Parathyroid adenoma (tissue), 2 donors: Measurements from ENCODE around the gene LIMS1.

Source experiments
- H2AFZ ChIP-seq: fragments of 300-600 bp; sonication (generic); one replicate; pipeline ENCODE4 v1.7.0; 2017; ENCODE audit warnings: antibody characterized with exemption, mild to moderate bottlenecking
- H3K27ac ChIP-seq: fragments of 300-600 bp; sonication (generic); one replicate; pipeline ENCODE4 v1.7.0; 2017
- H3K27me3 ChIP-seq: fragments of 300-600 bp; sonication (generic); one replicate; pipeline ENCODE4 v1.7.0; 2017; ENCODE audit warnings: low read length; ENCODE audit not compliant: control insufficient read depth, insufficient read depth
- H3K36me3 ChIP-seq: fragments of 300-600 bp; sonication (generic); one replicate; pipeline ENCODE4 v1.7.0; 2017; ENCODE audit warnings: low read length; ENCODE audit not compliant: control insufficient read depth, insufficient read depth
- H3K4me1 ChIP-seq: fragments of 300-600 bp; sonication (generic); one replicate; pipeline ENCODE4 v1.7.0; 2017; ENCODE audit warnings: control low read depth
- H3K4me2 ChIP-seq: fragments of 300-600 bp; sonication (generic); one replicate; pipeline ENCODE4 v1.7.0; 2017; ENCODE audit warnings: low read length
- H3K4me3 ChIP-seq: fragments of 300-600 bp; sonication (generic); one replicate; pipeline ENCODE4 v1.7.0; 2017; ENCODE audit warnings: low read depth, low read length
- H3K79me2 ChIP-seq: fragments of 300-600 bp; sonication (generic); one replicate; pipeline ENCODE4 v1.7.0; 2017; ENCODE audit warnings: control low read depth
- H3K9ac ChIP-seq: fragments of 300-600 bp; sonication (generic); one replicate; pipeline ENCODE4 v1.7.0; 2017; ENCODE audit warnings: mild to moderate bottlenecking
- H3K9me3 ChIP-seq: fragments of 300-600 bp; sonication (generic); one replicate; pipeline ENCODE4 v1.7.0; 2017; ENCODE audit warnings: low read length; ENCODE audit not compliant: control insufficient read depth
- CTCF ChIP-seq: fragments of 300-600 bp; sonication (generic); IDR thresholded peaks from one replicate; pipeline ENCODE4 v1.7.0; 2017; ENCODE audit warnings: antibody characterized with exemption, mild to moderate bottlenecking
- donor health status: primary hyperparathyroidism.

LIMS1 gene

GRCh38 chr2:108615480-108616090, 81.3 kb downstream of the LIMS1 start:
- Histone ChIP-seq H3K9ac (no peak overlapping the region), H3K4me2 (no peak overlapping the region), H2AFZ (no peak overlapping the region), H3K27ac (no peak overlapping the region), H3K9me3 (no peaks in the 10 kb centered on the region), H3K36me3 (no peaks in the 10 kb centered on the region), H3K27me3 (no peaks in the 10 kb centered on the region), H3K79me2 (peaks cover 21% of the 10 kb centered on the region), H3K4me1 (peaks cover 6% of the 10 kb centered on the region), H3K4me3 (no peak overlapping the region)
- TF ChIP-seq CTCF, result no peak

- Histone ChIP-seq H3K36me3 (no peaks in the 10 kb centered on the region), H3K27ac (no peak overlapping the region), H3K9ac (no peak overlapping the region), H2AFZ (no peak overlapping the region), H3K9me3 (no peaks in the 10 kb centered on the region), H3K4me3 (no peak overlapping the region), H3K4me2 (no peak overlapping the region), H3K4me1 (peaks cover 12% of the 10 kb centered on the region), H3K79me2 (peaks cover 19% of the 10 kb centered on the region), H3K27me3 (no peaks in the 10 kb centered on the region)
- TF ChIP-seq CTCF, result no peak
These were observed 82.0 kb downstream of the LIMS1 start for GRCh38 chr2:108616318-108616717.

- H3K4me2 ChIP-seq, result no peak overlapping the region
- H3K9ac ChIP-seq, result no peak overlapping the region
- H2AFZ ChIP-seq, result no peak overlapping the region
- no peaks in the 10 kb centered on the region for H3K27me3 ChIP-seq
- no peaks in the 10 kb centered on the region for H3K36me3 ChIP-seq
- no peak overlapping the region for H3K27ac ChIP-seq
- TF ChIP-seq CTCF, result no peak
- peaks cover 15% of the 10 kb centered on the region for H3K4me1 ChIP-seq
- H3K9me3 ChIP-seq, result no peaks in the 10 kb centered on the region
- H3K4me3 ChIP-seq, result no peak overlapping the region
- H3K79me2 ChIP-seq, result peaks cover 17% of the 10 kb centered on the region
These were observed 82.5 kb downstream of the LIMS1 start for GRCh38 chr2:108616751-108617161.

- Histone ChIP-seq H3K4me1 (peaks cover 18% of the 10 kb centered on the region), H3K27me3 (no peaks in the 10 kb centered on the region), H2AFZ (no peak overlapping the region)
These were observed 83.3 kb downstream of the LIMS1 start for GRCh38 chr2:108617617-108618016.

More at GRCh38 chr2:108617617-108618016, 83.3 kb downstream of the LIMS1 start:
- no peak overlapping the region for H3K27ac ChIP-seq
- H3K4me3 ChIP-seq, result no peak overlapping the region
- no peak overlapping the region for H3K9ac ChIP-seq
- no peak for TF ChIP-seq CTCF
- H3K9me3 ChIP-seq, result no peaks in the 10 kb centered on the region
- peaks cover 15% of the 10 kb centered on the region for H3K79me2 ChIP-seq
- H3K4me2 ChIP-seq, result no peak overlapping the region
- H3K36me3 ChIP-seq, result no peaks in the 10 kb centered on the region
